Measurements from ENCODE around the gene ACSM6. TPM values are rescaled to one million over a fixed set of nuclear protein-coding genes. Genes with fewer than 3 reads are reported as not detected.

Gene ACSM6
- total RNA-seq, 4 donors from 2014 or later: not detected

DNA sequence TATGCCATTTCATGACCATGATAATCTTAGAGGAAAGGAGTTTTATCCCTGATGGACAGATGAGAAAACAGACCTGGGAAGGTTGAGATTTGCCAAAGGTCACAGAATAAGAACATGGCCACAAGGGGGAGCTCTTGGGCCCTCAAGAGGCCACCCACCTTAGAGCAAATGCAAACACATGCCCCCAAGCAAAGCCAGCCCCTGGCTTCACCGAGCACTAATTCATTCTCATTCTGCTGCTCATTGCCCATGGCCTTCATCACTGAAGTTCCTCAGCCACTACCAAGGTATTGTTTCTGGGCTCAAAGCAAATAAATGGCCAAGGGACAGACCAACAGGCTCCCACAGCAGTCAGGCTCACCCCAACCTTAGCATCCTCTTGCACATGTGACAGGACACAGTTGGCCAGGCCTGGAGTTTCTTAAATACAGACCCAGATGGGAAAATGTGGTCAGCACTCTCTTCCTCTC, 52.6 kb downstream of the ACSM6 start:
- in situ Hi-C loops (cut with MboI; ENCODE audit: low sequenced_read_pairs in 4 of 4) (loop anchor here in 3 of 4 donors (5.0 to 25.0 kb wide), 3 partner anchors 116 to 366 kb away; no protein-coding TSS in a partner anchor), intact Hi-C loops (cut with DNase I; ENCODE audit: low total_unique reads) (loop anchor here (1.0 to 5.0 kb wide), 2 partner anchors 41 to 117 kb away; no protein-coding TSS in a partner anchor)
- Histone ChIP-seq H3K9me3 (no peaks in the 10 kb centered on the region), H3K27me3 (no peaks in the 10 kb centered on the region), H3K36me3 (peaks cover 0 to 34% of the 10 kb centered on the region in 2 donors), H3K27ac (peak overlapping the region; percentile 72 to 85 (median 78)), H3K4me1 (peaks cover 50 to 74% of the 10 kb centered on the region in 2 donors), H3K4me3 (no peak overlapping the region)
- ATAC-seq (peak; percentile 40 to 65), DNase-seq (peak; percentile 52 to 64)
- TF ChIP-seq CTCF (IDR thresholded peaks at IDR 0.05 in 4 of 5, conservative IDR thresholded peaks at IDR 0.05 in 1 of 5) (peak; percentile 72 to 87 (median 83)), POLR2A (IDR thresholded peaks at IDR 0.05) (no peak)

- DNase-seq: no peak
- no peaks in the 10 kb centered on the region for H3K27me3 ChIP-seq
- peaks cover 0 to 27% of the 10 kb centered on the region in 2 donors for H3K36me3 ChIP-seq
- no peaks in the 10 kb centered on the region for H3K9me3 ChIP-seq
- no peak overlapping the region for H3K4me3 ChIP-seq
- TF ChIP-seq POLR2A (IDR thresholded peaks at IDR 0.05): no peak
- no peak for TF ChIP-seq CTCF (IDR thresholded peaks at IDR 0.05 in 4 of 5, conservative IDR thresholded peaks at IDR 0.05 in 1 of 5)
- H3K4me1 ChIP-seq: peaks cover 57 to 75% of the 10 kb centered on the region in 2 donors
- peak; percentile 45 to 59 for ATAC-seq
- in situ Hi-C loops (cut with MboI; ENCODE audit: low sequenced_read_pairs in 4 of 4): loop anchor here in 3 of 4 donors (5.0 to 25.0 kb wide), 3 partner anchors 115 to 365 kb away; no protein-coding TSS in a partner anchor
- peak overlapping the region; percentile 72 to 85 (median 78) for H3K27ac ChIP-seq
- intact Hi-C loops (cut with DNase I; ENCODE audit: low total_unique reads): loop anchor here (5.0 kb wide), 1 partner anchor 40 kb away; no protein-coding TSS in a partner anchor
Measured at GRCh38 chr10:95247200-95247880, 53.3 kb downstream of the ACSM6 start.

- TF ChIP-seq CTCF (IDR thresholded peaks at IDR 0.05 in 4 of 5, conservative IDR thresholded peaks at IDR 0.05 in 1 of 5) (no peak), POLR2A (IDR thresholded peaks at IDR 0.05) (no peak)
- intact Hi-C loops (cut with DNase I; ENCODE audit: low total_unique reads): loop anchor here (5.0 kb wide), 1 partner anchor 39 kb away; no protein-coding TSS in a partner anchor
- DNase-seq: no peak
- in situ Hi-C loops (cut with MboI; ENCODE audit: low sequenced_read_pairs in 4 of 4): loop anchor here in 3 of 4 donors (5.0 to 25.0 kb wide), 3 partner anchors 114 to 364 kb away; no protein-coding TSS in a partner anchor
- H3K36me3 ChIP-seq: peaks cover 0 to 21% of the 10 kb centered on the region in 2 donors
- no peaks in the 10 kb centered on the region for H3K27me3 ChIP-seq
- no peak overlapping the region for H3K4me3 ChIP-seq
- peak overlapping the region; percentile 72 to 85 (median 78) for H3K27ac ChIP-seq
- ATAC-seq: no peak
- no peaks in the 10 kb centered on the region for H3K9me3 ChIP-seq
- peaks cover 62 to 75% of the 10 kb centered on the region in 2 donors for H3K4me1 ChIP-seq
Measured at GRCh38 chr10:95247881-95248583, 54.0 kb downstream of the ACSM6 start.

GRCh38 chr10:95248989-95249388, 55.0 kb downstream of the ACSM6 start:
- H3K27ac ChIP-seq: peak overlapping the region; percentile 72 to 85 (median 78)
- peaks cover 0 to 20% of the 10 kb centered on the region in 2 donors for H3K36me3 ChIP-seq
- TF ChIP-seq CTCF (IDR thresholded peaks at IDR 0.05 in 4 of 5, conservative IDR thresholded peaks at IDR 0.05 in 1 of 5) (no peak), POLR2A (IDR thresholded peaks at IDR 0.05) (no peak)
- in situ Hi-C loops (cut with MboI; ENCODE audit: low sequenced_read_pairs in 4 of 4) (loop anchor here in 3 of 4 donors (5.0 to 25.0 kb wide), 3 partner anchors 113 to 363 kb away; no protein-coding TSS in a partner anchor), intact Hi-C loops (cut with DNase I; ENCODE audit: low total_unique reads) (loop anchor here (5.0 kb wide), 1 partner anchor 38 kb away; no protein-coding TSS in a partner anchor)
- peaks cover 57 to 70% of the 10 kb centered on the region in 2 donors for H3K4me1 ChIP-seq
- DNase-seq (peak; percentile 52 to 74), ATAC-seq (peak; percentile 40 to 47)
- no peaks in the 10 kb centered on the region for H3K9me3 ChIP-seq
- no peak overlapping the region for H3K4me3 ChIP-seq
- H3K27me3 ChIP-seq: no peaks in the 10 kb centered on the region
